NCI-H2107 (cell line): ENCODE measurements around the gene UPK1A.
A peak's percentile ranks its signal among the peaks of the same experiment; 100 is the strongest.
"Not testable (repeated sequence)": the region's sequence is repeated elsewhere in the genome, so short reads cannot be mapped to it uniquely, and the experiment has no call there.

Source experiments
- DNase-seq: peaks from one replicate; lab custom pipeline; 2025; lab: John Stamatoyannopoulos, UW

Gene UPK1A

DNA sequence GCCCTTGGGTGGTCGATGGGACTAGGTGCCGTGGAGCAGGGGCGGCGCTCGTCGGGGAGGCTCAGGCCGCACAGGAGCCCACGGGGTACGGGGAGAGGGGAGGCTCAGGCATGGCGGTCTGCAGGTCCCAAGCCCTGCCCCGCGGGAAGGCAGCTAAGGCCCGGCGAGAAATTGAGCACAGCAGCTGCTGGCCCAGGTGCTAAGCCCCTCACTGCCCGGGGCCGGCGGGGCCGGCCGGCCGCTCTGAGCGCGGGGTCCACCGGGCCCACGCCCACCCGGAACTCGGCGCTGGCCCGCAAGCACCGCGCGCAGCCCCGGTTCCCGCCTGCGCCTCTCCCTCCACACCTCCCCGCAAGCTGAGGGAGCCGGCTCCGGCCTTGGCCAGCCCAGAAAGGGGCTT, 24.8 kb downstream of the UPK1A start:
- DNase-seq = not testable (repeated sequence)

DNA sequence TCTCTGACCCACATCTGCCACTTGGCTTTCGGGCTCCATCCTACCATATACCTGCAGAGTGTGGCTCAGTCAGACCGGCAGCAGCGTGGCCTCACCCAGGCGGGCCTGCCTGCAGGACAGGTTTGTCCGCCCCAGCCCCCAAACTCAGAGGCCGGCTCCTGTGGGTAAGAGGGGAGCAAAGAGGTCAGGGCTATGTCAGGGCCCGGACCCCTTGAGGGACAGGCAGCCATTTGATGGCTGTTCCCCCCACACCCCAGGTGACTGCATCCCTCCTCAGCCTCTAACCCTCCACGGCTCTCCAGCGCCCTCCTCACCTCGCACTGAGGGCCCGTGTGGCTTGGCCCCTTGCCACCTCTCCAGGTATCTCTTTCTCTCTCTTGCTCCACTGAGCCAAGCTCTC, 25.7 kb downstream of the UPK1A start:
- no peak for DNase-seq

DNA sequence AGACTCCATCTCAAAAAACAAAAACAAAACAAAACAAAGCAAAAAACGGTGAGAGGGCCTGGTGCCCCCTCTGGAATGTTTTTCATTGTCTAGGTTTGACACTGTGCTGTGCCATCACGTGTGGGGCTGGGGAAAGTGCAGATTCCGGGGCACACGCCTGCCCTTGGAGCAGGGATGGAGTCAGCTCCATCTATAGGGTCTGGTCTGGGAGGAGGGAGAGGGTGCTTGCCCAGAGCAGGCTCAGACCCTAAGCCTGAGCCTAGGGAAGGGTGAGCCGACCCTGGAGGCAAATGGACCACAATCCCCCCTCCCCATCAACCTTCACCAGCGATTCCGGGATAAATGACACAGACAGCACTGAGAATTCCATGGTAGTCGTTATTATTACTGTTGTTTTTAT, 27.1 kb downstream of the UPK1A start:
- no peak for DNase-seq

DNA sequence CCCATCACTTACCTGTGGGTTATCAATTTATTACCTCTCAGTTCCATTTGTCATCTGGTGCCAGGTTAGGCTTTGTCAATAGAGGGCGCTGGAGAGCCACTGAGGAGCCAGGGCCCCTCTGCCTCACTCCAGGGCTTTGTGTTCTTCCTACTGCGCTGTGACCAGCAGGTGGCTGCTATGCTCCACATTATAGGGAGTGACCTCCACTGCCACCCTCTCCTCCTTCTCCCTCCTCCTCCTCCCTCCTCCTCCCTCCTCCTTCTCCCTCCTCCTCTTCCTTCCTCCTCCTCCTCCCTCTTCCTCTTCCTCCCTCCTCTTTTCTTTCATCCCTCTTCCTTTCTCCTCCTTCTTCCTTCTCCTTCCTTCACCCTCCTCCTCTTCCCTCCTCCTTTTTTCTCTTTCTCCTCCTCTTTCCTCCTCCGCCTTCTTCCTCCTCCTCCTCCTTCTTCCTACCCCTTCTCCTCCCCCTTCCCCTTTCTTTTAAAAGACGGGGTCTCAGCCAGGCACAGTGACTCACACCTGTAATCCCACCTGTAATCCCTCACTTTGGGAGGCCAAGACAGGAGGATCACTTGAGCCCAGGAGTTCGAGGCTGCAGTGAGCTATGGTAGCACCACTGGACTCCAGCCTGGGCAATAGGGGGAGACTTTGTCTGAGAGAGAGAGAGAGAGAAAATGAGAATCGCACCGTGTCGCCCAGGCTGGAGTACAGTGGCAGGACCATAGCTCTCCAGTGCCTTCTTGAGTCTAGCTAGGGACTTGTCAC, 27.7 kb downstream of the UPK1A start:
- peak; percentile 87 for DNase-seq

DNA sequence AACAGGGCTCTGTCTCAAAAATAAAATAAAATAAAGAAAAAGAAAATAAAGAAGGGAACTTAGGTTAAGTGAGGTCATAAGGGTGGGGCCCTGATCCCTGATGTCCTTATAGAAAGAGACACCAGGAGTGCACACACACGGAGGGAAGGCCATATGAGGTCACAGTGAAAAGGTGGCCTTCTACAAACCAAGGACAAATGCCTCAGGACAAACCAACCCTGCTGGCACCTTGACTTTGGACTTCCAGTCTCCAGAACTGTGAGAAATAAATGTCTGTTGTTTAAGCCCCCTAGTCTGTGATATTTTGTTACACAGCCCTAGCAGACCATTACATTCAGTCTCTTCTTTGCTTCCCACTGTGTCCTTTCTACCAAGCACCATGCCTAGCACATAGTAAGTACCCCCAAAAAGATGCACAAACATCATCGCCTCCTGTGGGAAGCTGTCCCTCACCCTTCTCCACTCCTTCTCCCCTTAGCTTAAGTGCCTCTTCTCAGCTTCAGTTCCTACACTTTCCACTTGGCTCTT, 29.6 kb downstream of the UPK1A start:
- DNase-seq = no peak

DNA sequence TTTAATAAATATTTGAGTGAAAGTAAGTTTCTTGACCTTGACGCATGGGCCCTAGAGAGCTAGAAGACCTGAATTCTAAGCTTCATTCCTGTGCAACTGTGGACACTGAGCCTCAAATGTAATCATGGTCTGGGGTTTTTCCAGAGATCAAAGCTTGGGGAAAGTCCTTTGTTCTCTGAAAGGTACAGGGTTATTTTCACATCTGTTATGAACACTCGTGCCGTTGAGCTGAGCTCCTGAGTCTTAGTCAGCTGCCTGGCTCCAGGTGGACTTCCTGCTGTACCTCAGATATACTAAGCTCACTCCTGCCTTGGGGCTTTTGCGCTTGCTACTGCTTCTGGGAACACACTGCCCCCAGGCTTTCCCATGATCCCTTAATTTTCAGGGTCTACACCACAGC, 30.5 kb downstream of the UPK1A start:
- no peak for DNase-seq

DNA sequence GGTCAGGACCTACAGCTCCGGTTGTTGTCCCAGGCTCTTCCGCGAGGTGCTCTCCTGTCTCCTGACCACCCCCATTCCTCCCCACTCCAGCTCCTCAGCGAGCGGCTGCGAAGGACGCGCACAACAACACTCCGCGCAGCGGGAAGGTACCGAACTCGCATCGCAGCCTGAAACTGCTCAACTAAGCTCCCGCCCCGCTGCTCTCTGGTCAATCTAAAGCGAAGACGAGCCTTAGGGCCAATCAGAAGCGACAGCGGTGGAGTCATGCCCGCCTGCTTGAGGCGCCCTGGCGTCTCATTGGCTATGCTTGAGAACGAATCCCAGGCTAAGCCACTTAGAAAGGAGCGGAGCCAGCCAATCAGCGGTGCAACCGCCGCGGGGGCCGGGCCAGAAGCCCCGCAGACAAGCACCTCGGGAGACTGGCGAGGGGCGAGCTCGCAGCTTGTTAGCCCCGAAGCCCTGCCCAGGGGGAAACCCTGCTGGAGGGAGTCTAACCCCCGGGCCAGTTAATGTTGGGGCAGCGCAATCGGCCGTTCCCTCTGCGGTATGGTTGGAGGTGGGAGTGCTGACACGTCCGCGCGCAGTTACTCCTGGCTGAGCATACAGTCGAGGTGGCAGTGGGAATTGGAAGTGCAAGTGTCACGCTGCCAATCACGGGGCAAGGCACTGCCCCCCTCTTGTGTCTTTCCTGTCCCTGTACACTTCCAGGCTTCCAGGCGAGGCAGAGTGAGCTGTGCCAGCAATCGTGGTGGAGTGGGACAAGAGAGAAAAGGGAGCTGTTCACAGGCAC, 36.1 kb downstream of the UPK1A start:
- peak; percentile 90 for DNase-seq

DNA sequence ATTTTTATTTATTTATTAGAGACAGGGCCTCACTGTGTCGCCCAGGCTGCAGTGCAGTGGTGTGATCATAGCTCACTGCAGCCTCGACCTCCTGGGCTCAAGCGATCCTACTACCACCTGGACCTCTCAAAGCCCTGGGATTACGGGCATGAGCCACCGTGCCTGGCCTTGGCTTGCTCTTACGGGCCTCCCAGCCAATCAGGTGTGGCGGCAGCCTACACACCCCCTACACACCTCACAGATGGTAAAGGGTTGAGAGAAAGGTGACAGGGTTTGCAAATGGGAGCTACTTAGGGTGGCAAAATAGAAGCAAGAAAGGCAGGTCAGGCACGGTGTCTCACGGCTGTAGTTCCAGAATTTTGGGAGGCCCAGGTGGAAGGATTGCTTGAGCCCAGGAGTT, 37.0 kb downstream of the UPK1A start:
- no peak for DNase-seq

DNA sequence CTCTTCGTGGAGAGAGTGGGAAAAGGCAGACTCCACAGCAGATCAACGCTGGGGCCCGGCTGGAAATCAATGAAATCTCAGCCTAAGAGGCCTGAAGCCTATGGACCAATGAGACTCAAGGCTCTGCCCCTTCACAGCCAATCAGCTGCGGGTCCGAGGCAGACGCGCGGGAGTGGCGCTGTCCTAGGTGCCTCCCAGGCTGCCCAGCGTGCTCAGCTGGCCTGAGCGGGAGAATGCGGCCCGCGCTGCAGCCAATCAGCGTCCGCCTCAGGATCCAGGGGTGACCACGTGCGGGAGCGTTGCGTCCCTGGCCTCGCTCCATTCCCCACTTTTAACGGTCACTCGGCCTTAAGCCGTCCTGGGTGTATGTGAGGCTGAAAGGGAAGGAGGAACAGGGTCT, 37.9 kb downstream of the UPK1A start, which contains the start of gene ZBTB32:
Gene ZBTB32, plus strand, starts transcription at position 341 of the 400 bp plus-strand sequence. CDS start 10,069 bp downstream, outside the sequence.
- DNase-seq = no peak

DNA sequence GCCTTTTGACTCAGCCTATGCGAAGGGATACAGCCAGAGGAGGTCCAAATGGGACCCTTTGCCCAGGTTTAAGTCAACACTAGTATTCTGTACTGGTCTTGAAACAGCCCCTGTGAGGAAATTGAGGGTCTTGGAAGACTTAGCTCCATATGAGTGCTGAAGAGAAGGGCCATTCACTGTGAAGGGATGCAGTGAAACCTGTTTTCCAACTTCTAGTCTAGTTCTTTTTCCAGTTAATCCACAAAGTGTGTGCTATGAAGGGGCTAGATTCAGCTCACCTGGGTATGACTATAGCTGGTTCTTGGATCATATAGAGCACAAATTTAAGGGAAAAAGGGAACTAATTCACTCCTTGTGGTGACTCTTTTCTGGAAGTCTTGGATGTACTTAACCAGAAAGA, 42.1 kb downstream of the UPK1A start:
- no peak for DNase-seq

DNA sequence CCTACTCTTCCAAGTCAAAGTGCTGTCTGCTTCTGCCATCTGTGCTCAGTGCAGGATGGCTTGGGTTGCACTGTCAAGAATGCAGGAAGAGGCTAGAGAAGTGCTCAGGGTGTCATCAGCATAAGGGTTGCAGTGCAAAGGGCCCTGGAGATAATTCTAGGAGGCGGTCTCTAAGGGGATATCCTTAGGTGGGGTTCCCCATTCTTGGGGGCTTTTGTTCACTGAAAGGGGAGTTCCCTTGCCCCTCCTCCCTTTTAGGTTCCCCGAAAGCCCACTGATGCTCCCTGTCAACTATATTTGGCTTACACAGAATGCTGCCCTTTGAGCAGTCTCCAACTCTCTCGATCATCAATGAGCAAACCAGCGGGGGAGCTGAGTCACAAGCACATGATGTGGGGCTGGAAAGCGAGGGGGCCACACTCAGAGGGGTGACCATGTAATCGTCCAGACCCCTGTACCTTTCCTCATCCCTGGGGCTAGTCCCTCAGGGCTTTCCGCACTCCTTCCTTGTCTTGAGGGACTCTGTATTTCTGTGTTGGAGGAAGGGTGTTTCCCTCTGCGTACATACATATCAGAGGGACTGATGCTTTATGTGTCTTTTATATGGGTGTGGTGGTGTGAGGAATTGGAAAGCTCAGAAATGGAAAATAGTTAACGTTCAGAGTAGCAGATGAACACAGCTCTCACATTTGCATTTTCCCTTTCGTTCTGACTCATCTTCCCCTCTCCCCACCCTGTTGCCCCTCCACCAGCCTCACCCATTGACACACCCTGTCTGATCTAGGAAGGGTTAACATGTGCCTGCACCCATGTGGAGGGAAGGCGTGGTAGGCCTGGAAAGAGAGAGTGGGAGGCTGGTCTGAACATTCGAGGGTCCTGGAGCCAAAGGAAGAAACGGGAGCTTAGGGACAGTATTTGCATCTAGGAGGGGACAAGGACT, 44.7 kb downstream of the UPK1A start:
- DNase-seq = no peak

DNA sequence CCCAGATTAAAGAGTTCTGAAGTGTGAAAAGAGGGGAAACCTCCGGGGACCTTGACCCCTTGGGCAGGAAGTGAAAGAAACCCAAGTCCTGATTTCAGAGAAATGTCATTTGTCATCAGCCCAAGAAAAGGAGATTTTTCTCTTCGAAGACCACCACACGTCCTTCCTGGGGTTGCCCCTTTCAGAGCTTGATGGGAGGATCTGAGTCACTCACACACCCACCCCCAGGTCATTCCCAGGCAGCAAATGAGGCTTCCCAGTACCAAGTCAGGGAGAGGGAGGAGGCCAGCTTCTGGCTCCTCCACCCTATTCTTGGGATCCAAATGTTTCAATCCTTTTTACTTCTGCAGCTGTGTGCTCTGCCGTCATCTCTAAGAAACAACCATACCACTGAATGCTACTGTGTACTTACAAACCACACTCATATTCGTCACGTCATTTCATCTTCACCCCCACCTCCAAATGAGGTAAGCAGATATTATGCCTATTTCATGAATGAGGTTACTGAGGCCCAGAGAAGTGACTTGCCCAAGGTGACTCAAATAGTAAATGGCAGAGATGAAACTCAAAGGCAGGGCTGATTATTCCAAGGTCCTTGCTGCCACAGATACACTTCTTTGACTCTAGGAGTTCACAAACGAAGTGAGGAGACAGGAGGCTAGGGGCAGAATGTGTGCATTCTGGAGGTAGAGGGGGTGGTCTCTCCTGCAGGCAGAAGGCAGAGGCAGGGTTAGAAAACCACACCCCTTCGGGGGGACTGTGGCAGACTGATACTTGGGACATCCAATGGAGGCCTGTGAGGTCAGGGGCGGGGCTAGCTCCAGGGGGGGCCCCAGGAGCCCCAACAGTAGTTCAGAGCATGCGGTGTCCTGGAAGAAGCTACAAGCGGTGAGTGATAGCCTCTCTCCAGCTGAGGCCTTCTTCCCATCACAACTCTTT, 46.5 kb downstream of the UPK1A start:
- DNase-seq = no peak

DNA sequence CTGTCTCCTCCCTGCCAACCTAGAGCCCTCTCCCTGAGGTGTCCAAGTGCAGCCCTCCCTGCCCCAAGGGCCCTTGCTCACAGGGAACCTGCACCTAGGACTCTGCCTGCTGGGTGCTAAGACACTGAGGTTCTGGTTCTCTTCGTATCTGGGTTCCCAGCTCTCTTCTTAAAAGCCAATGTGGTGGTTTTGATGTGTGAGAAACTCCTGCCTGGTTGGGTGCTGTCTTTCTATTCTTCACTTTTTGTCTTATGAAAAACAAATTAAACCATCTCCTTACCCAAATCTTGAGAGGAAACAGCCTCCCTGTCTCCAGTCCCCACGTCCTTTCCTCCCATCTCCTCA, 47.2 kb downstream of the UPK1A start:
- DNase-seq = no peak

DNA sequence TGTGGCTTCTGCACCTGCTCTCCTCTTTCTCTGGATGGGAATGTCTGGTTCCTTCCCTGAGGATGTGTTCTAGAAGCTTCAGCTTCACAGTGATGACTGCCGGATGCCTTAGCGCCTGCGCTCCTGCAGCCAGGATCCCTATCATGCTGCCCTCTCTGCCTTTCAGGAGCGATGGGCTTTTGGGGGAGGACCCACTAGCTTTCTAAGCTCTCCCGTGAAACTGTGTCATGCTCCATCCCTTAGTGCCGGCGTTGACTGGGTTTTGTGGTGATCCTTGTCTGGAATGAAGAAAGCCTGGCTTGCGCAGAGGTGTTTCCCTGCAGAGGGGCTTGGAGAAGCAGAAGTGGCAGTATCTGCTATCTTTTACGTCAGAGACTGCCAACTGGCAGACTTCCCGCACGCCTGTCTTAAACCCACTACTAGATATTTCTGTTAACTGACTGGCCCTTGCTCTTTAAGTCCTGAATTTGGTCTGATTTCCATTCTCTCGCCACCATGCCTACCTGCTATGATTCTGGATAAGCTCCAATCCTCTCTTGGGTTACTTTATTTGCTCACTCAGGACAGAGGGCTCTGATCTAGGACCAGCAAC, 47.7 kb downstream of the UPK1A start:
- DNase-seq = no peak

DNA sequence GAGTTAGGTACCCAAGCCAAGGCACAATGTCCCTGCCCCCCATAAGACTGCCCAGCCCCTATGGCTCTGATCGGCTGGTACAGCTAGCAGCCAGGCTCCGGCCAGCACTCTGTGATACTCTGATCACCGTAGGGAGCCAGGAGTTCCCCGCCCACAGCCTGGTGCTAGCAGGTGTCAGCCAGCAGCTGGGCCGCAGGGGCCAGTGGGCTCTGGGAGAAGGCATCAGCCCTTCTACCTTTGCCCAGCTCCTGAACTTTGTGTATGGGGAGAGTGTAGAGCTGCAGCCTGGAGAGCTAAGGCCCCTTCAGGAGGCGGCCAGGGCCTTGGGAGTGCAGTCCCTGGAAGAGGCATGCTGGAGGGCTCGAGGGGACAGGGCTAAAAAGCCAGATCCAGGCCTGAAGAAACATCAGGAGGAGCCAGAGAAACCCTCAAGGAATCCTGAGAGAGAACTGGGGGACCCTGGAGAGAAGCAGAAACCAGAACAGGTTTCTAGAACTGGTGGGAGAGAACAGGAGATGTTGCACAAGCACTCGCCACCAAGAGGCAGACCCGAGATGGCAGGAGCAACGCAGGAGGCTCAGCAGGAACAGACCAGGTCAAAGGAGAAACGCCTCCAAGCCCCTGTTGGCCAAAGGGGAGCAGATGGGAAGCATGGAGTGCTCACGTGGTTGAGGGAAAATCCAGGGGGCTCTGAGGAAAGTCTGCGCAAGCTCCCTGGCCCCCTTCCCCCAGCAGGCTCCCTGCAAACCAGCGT, 48.5 kb downstream of the UPK1A start:
- no peak for DNase-seq

DNA sequence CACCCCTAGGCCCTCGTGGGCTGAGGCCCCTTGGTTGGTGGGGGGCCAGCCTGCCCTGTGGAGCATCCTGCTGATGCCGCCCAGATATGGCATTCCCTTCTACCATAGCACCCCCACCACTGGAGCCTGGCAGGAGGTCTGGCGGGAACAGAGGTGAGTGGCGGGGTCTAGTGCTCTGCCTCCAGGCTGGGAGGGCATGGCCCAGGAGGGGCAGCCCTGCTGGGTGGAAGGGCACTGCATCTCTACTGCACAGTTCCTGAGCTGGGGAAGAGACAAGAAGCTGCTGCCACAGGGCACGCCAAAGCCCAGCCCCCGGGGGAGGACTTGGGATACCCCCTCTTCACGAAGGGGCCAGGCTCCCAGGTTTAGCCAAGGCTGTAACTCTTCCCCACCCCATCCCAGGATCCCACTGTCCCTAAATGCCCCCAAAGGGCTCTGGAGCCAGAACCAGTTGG, 49.1 kb downstream of the UPK1A start:
- DNase-seq = no peak

DNA sequence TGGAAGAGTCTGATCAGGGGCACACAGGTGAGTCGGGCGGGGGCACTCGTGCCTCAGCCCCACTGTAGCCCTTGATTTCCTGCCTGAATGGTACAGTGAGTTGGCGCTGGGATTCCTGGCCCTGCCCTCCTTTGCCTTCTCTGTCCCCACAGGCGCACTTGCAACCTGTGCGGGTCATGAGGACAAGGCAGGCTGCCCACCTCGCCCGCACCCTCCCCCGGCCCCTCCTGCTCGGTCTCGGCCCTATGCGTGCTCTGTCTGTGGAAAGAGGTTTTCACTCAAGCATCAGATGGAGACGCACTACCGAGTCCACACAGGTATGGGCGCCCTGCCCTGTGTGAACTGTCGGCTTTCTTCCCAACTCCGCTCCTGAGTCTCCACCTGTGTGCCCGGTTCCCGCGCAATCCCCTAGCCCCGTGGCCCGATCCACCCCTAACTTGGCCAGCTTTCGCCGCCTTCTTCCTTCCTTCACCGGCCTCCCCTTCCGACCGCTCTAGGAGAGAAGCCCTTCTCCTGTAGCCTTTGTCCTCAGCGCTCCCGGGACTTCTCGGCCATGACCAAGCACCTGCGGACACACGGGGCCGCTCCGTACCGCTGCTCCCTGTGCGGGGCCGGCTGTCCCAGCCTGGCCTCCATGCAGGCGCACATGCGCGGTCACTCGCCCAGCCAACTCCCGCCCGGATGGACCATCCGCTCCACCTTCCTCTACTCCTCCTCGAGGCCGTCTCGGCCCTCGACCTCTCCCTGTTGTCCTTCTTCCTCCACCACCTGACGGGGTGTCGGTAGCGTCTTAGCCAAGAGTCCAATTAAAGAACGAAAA, 49.9 kb downstream of the UPK1A start:
- DNase-seq = no peak

DNA sequence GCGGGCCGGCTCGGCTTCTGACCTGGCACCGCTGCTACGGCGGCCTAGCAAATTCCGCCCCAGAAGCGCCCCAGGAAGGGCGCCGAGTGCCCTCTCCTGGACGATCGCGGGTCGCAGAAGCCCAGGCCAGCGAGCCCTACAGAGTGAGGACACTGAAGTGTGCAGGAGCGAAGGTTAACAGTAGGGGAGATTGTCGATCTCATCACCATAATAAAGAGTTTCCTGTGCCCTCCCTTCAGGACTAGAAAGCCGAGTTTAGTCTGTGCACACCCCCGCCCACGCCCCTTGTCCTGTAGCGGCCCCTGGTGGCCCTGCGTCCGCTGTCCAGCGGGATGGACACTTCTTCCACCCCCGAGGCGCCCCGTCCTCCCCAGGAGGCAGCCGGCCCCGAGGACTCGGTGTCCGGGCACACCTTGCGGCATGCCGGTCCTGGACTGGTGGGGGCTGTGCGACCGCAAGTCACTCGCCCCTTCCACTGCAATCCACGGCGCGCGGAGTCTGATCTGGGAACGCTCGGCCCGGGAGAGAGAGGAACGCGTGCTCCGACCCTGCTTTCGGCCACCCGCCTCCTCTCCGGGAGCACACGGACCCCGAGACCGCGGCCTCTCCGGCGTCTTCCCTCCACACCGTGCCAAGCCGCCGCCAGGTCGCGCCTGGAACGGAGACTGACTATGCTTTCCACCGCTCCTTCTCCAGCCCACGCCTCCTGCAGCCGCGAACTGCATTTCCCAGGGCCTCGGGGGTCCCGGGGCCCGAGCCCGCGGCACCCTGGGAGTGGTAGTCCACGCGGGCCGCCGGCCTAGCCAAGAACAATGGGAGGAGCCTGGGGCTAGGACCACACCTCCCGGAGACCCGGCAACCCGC, 50.7 kb downstream of the UPK1A start:
- DNase-seq = peak; percentile 77
